RWPE2 (cell line): ENCODE results near the gene SLC1A3.

Experiments used
- ATAC-seq: fragments of 200-7000 bp; cut with Tn5 transposase; 3 replicates; pipeline ENCODE4 v1.9.1; 2021; ENCODE audit warnings: low read depth
- DNase-seq: peaks from one replicate; pipeline ENCODE4 v3.0.0-alpha.2; 2020; ENCODE audit warnings: low spot score
- H3K27ac ChIP-seq: fragments of 450-650 bp; 2 replicates; pipeline ENCODE4 v1.5.1; 2017; ENCODE audit warnings: mild to moderate bottlenecking; ENCODE audit not compliant: poor library complexity, severe bottlenecking
- H3K27me3 ChIP-seq: fragments of 250-450 bp; sonication (Bioruptor Pico); 2 replicates; pipeline ENCODE4 v1.5.1; 2021; ENCODE audit warnings: mild to moderate bottlenecking, moderate library complexity; ENCODE audit not compliant: insufficient read depth, poor library complexity, severe bottlenecking
- H3K36me3 ChIP-seq: fragments of 250-450 bp; sonication (Bioruptor Pico); 2 replicates; pipeline ENCODE4 v1.5.1; 2020; ENCODE audit warnings: low read depth, mild to moderate bottlenecking, moderate library complexity
- H3K4me1 ChIP-seq: fragments of 250-450 bp; sonication (Bioruptor Pico); 2 replicates; pipeline ENCODE4 v1.5.1; 2021; ENCODE audit warnings: mild to moderate bottlenecking, moderate library complexity; ENCODE audit not compliant: insufficient read depth, poor library complexity, severe bottlenecking
- H3K4me3 ChIP-seq: fragments of 250-450 bp; sonication (Bioruptor Pico); 2 replicates; pipeline ENCODE4 v1.5.1; 2021; ENCODE audit warnings: mild to moderate bottlenecking, moderate library complexity; ENCODE audit not compliant: severe bottlenecking
- H3K9me3 ChIP-seq: fragments of 250-450 bp; sonication (Bioruptor Pico); 2 replicates; pipeline ENCODE4 v1.5.1; 2021; ENCODE audit warnings: mild to moderate bottlenecking, moderate library complexity; ENCODE audit not compliant: severe bottlenecking
- CTCF ChIP-seq: fragments of 450-650 bp; IDR thresholded peaks from one replicate; pipeline ENCODE4 v1.5.1; 2017; ENCODE audit warnings: mild to moderate bottlenecking, moderate library complexity; ENCODE audit not compliant: poor library complexity, severe bottlenecking

SLC1A3 gene

GRCh38 chr5:36730537-36731216 is 124.3 kb downstream of the SLC1A3 start:
- no peak for DNase-seq
- no peak for TF ChIP-seq CTCF
- Histone ChIP-seq H3K36me3 (no peaks in the 10 kb centered on the region), H3K4me3 (no peak overlapping the region), H3K9me3 (no peaks in the 10 kb centered on the region), H3K27ac (no peak overlapping the region), H3K27me3 (no peaks in the 10 kb centered on the region), H3K4me1 (no peaks in the 10 kb centered on the region)
- ATAC-seq = no peak

GRCh38 chr5:36733183-36733582 is 126.8 kb downstream of the SLC1A3 start:
- no peaks in the 10 kb centered on the region for H3K27me3 ChIP-seq
- H3K4me1 ChIP-seq = no peaks in the 10 kb centered on the region
- H3K27ac ChIP-seq = no peak overlapping the region
- no peak for TF ChIP-seq CTCF
- no peaks in the 10 kb centered on the region for H3K9me3 ChIP-seq
- 0 out of 3 replicates have a peak, but pooled peaks have one; percentile 23 for ATAC-seq
- no peak for DNase-seq
- no peaks in the 10 kb centered on the region for H3K36me3 ChIP-seq
- no peak overlapping the region for H3K4me3 ChIP-seq

GRCh38 chr5:36734422-36734821 is 128.0 kb downstream of the SLC1A3 start:
- ATAC-seq (peak; percentile 72), DNase-seq (no peak)
- H3K4me3 ChIP-seq = no peak overlapping the region
- no peaks in the 10 kb centered on the region for H3K36me3 ChIP-seq
- no peak overlapping the region for H3K27ac ChIP-seq
- H3K9me3 ChIP-seq = no peaks in the 10 kb centered on the region
- no peaks in the 10 kb centered on the region for H3K27me3 ChIP-seq
- peak; percentile 46 for TF ChIP-seq CTCF
- H3K4me1 ChIP-seq = no peaks in the 10 kb centered on the region

GRCh38 chr5:36735891-36736290 is 129.5 kb downstream of the SLC1A3 start:
- Histone ChIP-seq H3K27me3 (no peaks in the 10 kb centered on the region), H3K4me1 (no peaks in the 10 kb centered on the region), H3K4me3 (no peak overlapping the region), H3K9me3 (no peaks in the 10 kb centered on the region), H3K36me3 (no peaks in the 10 kb centered on the region), H3K27ac (no peak overlapping the region)
- no peak for TF ChIP-seq CTCF
- DNase-seq (no peak), ATAC-seq (no peak)
